Calu3 (cell line): ENCODE data around the gene SHBG. TPM values are rescaled to one million over a fixed set of nuclear protein-coding genes. Genes with fewer than 3 reads are reported as not detected.

ENCODE experiments used
- Bru-seq: library from RNA; stranded (reverse); fragments of 400-500 nt; gene quantifications from one replicate; lab custom pipeline; 2021; lab: Mats Ljungman, UMichigan
- BruChase-seq, 2 experiments: library from RNA; stranded (reverse); fragments of 400-500 nt; gene quantifications; one replicate each; lab custom pipeline; 2021; lab: Mats Ljungman, UMichigan
- BruUV-seq: library from RNA; stranded (reverse); fragments of 400-500 nt; replicated peaks from 2 replicates; lab custom pipeline; 2021; lab: Mats Ljungman, UMichigan
- CTCF ChIA-PET: fragments of 300-600 bp; sonication (Branson Sonifier 250); formaldehyde crosslinking; loops from one replicate; lab custom pipeline; 2022; ENCODE audit warnings: antibody characterized with exemption; lab: Charles Lee
- DNase-seq: peaks from one replicate; pipeline ENCODE4 v3.0.0; 2022
- H3K27ac Mint-ChIP-seq: one replicate; pipeline ENCODE4 v1.8.0; 2022; ENCODE audit warnings: mixed read lengths; ENCODE audit not compliant: unreplicated experiment
- H3K27me3 Mint-ChIP-seq: one replicate; pipeline ENCODE4 v1.8.0; 2022; ENCODE audit warnings: mixed read lengths; ENCODE audit not compliant: unreplicated experiment
- H3K36me3 Mint-ChIP-seq: one replicate; pipeline ENCODE4 v1.8.0; 2022; ENCODE audit warnings: mild to moderate bottlenecking, moderate library complexity, mixed read lengths; ENCODE audit not compliant: insufficient read depth, unreplicated experiment
- H3K4me1 Mint-ChIP-seq: one replicate; pipeline ENCODE4 v1.8.0; 2022; ENCODE audit warnings: mild to moderate bottlenecking, low read depth, mixed read lengths; ENCODE audit not compliant: unreplicated experiment
- H3K4me3 Mint-ChIP-seq: one replicate; pipeline ENCODE4 v1.8.0; 2022; ENCODE audit warnings: mild to moderate bottlenecking, low read depth, moderate library complexity, mixed read lengths; ENCODE audit not compliant: unreplicated experiment
- H3K9me3 Mint-ChIP-seq: one replicate; pipeline ENCODE4 v1.8.0; 2022; ENCODE audit warnings: low read depth, mixed read lengths; ENCODE audit not compliant: unreplicated experiment
- CTCF ChIP-seq: fragments of 200-600 bp; IDR thresholded peaks from one replicate; pipeline ENCODE4 v1.8.0; 2022; ENCODE audit warnings: antibody characterized with exemption; ENCODE audit not compliant: unreplicated experiment
- intact Hi-C: fragments of 100-400 bp; cut with micrococcal nuclease; formaldehyde crosslinking; loops from one replicate; pipeline ENCODE4 v1.10.0; 2022; ENCODE audit not compliant: unreplicated experiment
- long read RNA-seq: library from polyadenylated mRNA; stranded (forward); transcript quantifications from one replicate; pipeline ENCODE4 v2.0.0, GENCODE V29; 2022
- total RNA-seq: library from RNA; stranded (reverse); gene quantifications from 2 replicates; pipeline ENCODE4 v1.2.3, GENCODE V29; 2022

SHBG gene
- total RNA-seq = 0.39 TPM in 1 of 2 replicates, not detected in the other
- Bru-seq, nascent RNA = percentile 12 among the genes with signal in this experiment
- BruChase-seq, experiment 1, labeled RNA remaining after a 6-hour chase = percentile 12 among the genes with signal in this experiment
- percentile 10 among the genes with signal in this experiment for BruChase-seq, experiment 2, labeled RNA remaining after a 2-hour chase
- long read RNA-seq = 0 reads

GRCh38 chr17:7629939-7630571 is at the start of gene SHBG:
TSS of gene SHBG (plus strand) at chr17:7630135. CDS start at chr17:7630173, 38 bp downstream.
- BruUV-seq = no TSS peak
- no peak within 1 kb of the TSS for H3K4me3 Mint-ChIP-seq
- H3K9me3 Mint-ChIP-seq = no peaks in the 10 kb centered on the region
- H3K36me3 Mint-ChIP-seq = peaks cover 22% of the 10 kb centered on the region
- H3K4me1 Mint-ChIP-seq = no peaks in the 10 kb centered on the region
- H3K27ac Mint-ChIP-seq = no peak within 1 kb of the TSS
- DNase-seq = no peak
- no peak for TF ChIP-seq CTCF
- CTCF ChIA-PET = no interaction called here
- H3K27me3 Mint-ChIP-seq = peaks cover 6% of the 10 kb centered on the region
- intact Hi-C loops = loop anchor here (5.0 kb wide), 1 partner anchor 57 kb away; the partner anchor contains the start of genes TP53 and WRAP53

GRCh38 chr17:7580604-7581575 is 49.0 kb upstream of the SHBG start:
- intact Hi-C loops = no loop called here
- DNase-seq = no peak
- H3K36me3 Mint-ChIP-seq = peaks cover 86% of the 10 kb centered on the region
- H3K4me1 Mint-ChIP-seq = peaks cover 28% of the 10 kb centered on the region
- BruUV-seq = no TSS peak
- no peaks in the 10 kb centered on the region for H3K9me3 Mint-ChIP-seq
- TF ChIP-seq CTCF = no peak
- H3K4me3 Mint-ChIP-seq = peak overlapping the region; percentile 26
- H3K27ac Mint-ChIP-seq = peak overlapping the region; percentile 94
- CTCF ChIA-PET = no interaction called here
- H3K27me3 Mint-ChIP-seq = no peaks in the 10 kb centered on the region

- H3K36me3 Mint-ChIP-seq = peaks cover 78% of the 10 kb centered on the region
- CTCF ChIA-PET = no interaction called here
- DNase-seq = no peak
- H3K27ac Mint-ChIP-seq = peak overlapping the region; percentile 99
- H3K4me1 Mint-ChIP-seq = peaks cover 28% of the 10 kb centered on the region
- peak overlapping the region; percentile 84 for H3K4me3 Mint-ChIP-seq
- H3K9me3 Mint-ChIP-seq = no peaks in the 10 kb centered on the region
- intact Hi-C loops = no loop called here
- no peak for TF ChIP-seq CTCF
- BruUV-seq = no TSS peak
- no peaks in the 10 kb centered on the region for H3K27me3 Mint-ChIP-seq
These were observed 47.3 kb upstream of the SHBG start for GRCh38 chr17:7582396-7583252.
